ENCODE data around the gene GNB1.
A peak's percentile ranks its signal among the peaks of the same experiment; 100 is the strongest.
"Not testable (repeated sequence)": the region's sequence is repeated elsewhere in the genome, so short reads cannot be mapped to it uniquely, and the experiment has no call there.

GNB1 gene

GRCh38 chr1:1891349-1892078 is 627 bp upstream of the GNB1 start:
- in situ Hi-C loops (cut with HindIII; ENCODE audit: low pct_ligation_motif_present, low sequenced_read_pairs) = no loop called here
- Histone ChIP-seq H3K27me3 (replicated peaks) (no peaks in the 10 kb centered on the region), H3K36me3 (replicated peaks) (no peaks in the 10 kb centered on the region), H3K4me3 (ENCODE audit: low read depth, low read length) (peak overlapping the region; percentile 79), H3K27ac (peak overlapping the region; percentile 73)
- no peak for TF ChIP-seq CTCF (IDR thresholded peaks at IDR 0.05; ENCODE audit: low read depth, low read length, missing control alignments)
- DNase-seq = peak; percentile 9

GRCh38 chr1:1889847-1890505 is 911 bp downstream of the GNB1 start:
- DNase-seq = peak; percentile 19
- H3K4me3 ChIP-seq (ENCODE audit: low read depth, low read length) = peak overlapping the region; percentile 79
- H3K27ac ChIP-seq = peak overlapping the region; percentile 73
- H3K27me3 ChIP-seq (replicated peaks) = no peaks in the 10 kb centered on the region
- no peaks in the 10 kb centered on the region for H3K36me3 ChIP-seq (replicated peaks)
- TF ChIP-seq CTCF (IDR thresholded peaks at IDR 0.05; ENCODE audit: low read depth, low read length, missing control alignments) = no peak
- in situ Hi-C loops (cut with HindIII; ENCODE audit: low pct_ligation_motif_present, low sequenced_read_pairs) = loop anchor here (10.0 kb wide), 1 partner anchor 65 kb away; no protein-coding TSS in a partner anchor

GRCh38 chr1:1889090-1889750 is 1.7 kb downstream of the GNB1 start:
- H3K4me3 ChIP-seq (ENCODE audit: low read depth, low read length) = peak overlapping the region; percentile 79

GRCh38 chr1:1883890-1884289 is 7.0 kb downstream of the GNB1 start:
- in situ Hi-C loops (cut with HindIII; ENCODE audit: low pct_ligation_motif_present, low sequenced_read_pairs) = loop anchor here (10.0 kb wide), 1 partner anchor 59 kb away; no protein-coding TSS in a partner anchor
- H3K27ac ChIP-seq; H3K36me3 ChIP-seq (replicated peaks); H3K4me3 ChIP-seq (ENCODE audit: low read depth, low read length); H3K27me3 ChIP-seq (replicated peaks); DNase-seq: not testable (repeated sequence)

More at GRCh38 chr1:1889090-1889750, 1.7 kb downstream of the GNB1 start:
- no peak for TF ChIP-seq CTCF (IDR thresholded peaks at IDR 0.05; ENCODE audit: low read depth, low read length, missing control alignments)
- H3K27ac ChIP-seq = peak overlapping the region; percentile 73
- no peak for DNase-seq
- in situ Hi-C loops (cut with HindIII; ENCODE audit: low pct_ligation_motif_present, low sequenced_read_pairs) = loop anchor here (10.0 kb wide), 1 partner anchor 64 kb away; no protein-coding TSS in a partner anchor
- peaks cover 3% of the 10 kb centered on the region for H3K36me3 ChIP-seq (replicated peaks)
- no peaks in the 10 kb centered on the region for H3K27me3 ChIP-seq (replicated peaks)

- peaks cover 10% of the 10 kb centered on the region for H3K36me3 ChIP-seq (replicated peaks)
- no peaks in the 10 kb centered on the region for H3K27me3 ChIP-seq (replicated peaks)
- peak overlapping the region; percentile 8 for H3K27ac ChIP-seq
- no peak for TF ChIP-seq CTCF (IDR thresholded peaks at IDR 0.05; ENCODE audit: low read depth, low read length, missing control alignments)
- in situ Hi-C loops (cut with HindIII; ENCODE audit: low pct_ligation_motif_present, low sequenced_read_pairs) = loop anchor here (10.0 kb wide), 1 partner anchor 58 kb away; no protein-coding TSS in a partner anchor
- DNase-seq = no peak
- no peak overlapping the region for H3K4me3 ChIP-seq (ENCODE audit: low read depth, low read length)
These were observed 7.6 kb downstream of the GNB1 start for GRCh38 chr1:1883092-1883873.
